Brain microvascular endothelial cell (primary cell): ENCODE results near the gene NDUFAF8.

ENCODE experiments used
- DNase-seq: peaks from one replicate; pipeline ENCODE4 v3.0.0-alpha.2; 2020
- H3K27ac ChIP-seq: fragments of 250-450 bp; sonication (Bioruptor Pico); 2 replicates; pipeline ENCODE4 v1.5.1; 2020; ENCODE audit warnings: mild to moderate bottlenecking, moderate library complexity
- H3K27me3 ChIP-seq: fragments of 250-450 bp; sonication (Bioruptor Pico); replicated peaks from 2 replicates; pipeline ENCODE4 v1.5.1; 2020; ENCODE audit warnings: mild to moderate bottlenecking
- H3K36me3 ChIP-seq: fragments of 250-450 bp; sonication (Bioruptor Pico); replicated peaks from 2 replicates; pipeline ENCODE4 v1.5.1; 2020; ENCODE audit warnings: mild to moderate bottlenecking
- H3K4me3 ChIP-seq: 2 replicates; pipeline ENCODE4 v1.5.1; 2011; ENCODE audit warnings: low read depth, mild to moderate bottlenecking, control low read depth, low read length, moderate library complexity
- CTCF ChIP-seq: IDR thresholded peaks from 2 replicates; pipeline ENCODE4 v1.5.1; 2011; ENCODE audit warnings: low read depth, mild to moderate bottlenecking, moderate library complexity, low read length, control low read depth, inconsistent platforms; ENCODE audit errors: missing control alignments
- in situ Hi-C: cut with HindIII; loops from 2 replicates; pipeline ENCODE4 v1.10.0; 2017; ENCODE audit warnings: low sequenced_read_pairs, low pct_ligation_motif_present

NDUFAF8 gene

DNA sequence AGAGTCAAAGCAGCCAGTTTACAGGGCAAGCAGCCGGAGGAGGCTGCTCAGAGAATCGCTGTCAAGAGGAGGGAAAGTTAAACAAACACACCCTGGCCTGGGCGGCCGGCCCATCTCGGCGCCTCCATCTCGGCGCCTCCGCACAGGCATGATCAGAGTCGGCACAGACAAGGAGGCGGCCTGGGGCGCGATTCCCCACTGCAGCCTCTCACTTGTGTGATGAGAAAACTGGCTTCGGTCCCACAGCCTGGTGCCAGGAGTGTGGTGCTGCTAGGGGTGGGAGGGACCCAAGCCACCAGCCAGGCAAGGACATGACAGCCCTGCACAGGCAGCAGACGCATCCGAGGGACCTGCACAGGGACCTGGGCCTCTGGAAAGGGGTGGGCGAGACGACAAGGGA is 38.3 kb downstream of the NDUFAF8 start:
- Histone ChIP-seq H3K36me3 (peaks cover 50% of the 10 kb centered on the region), H3K4me3 (no peak overlapping the region), H3K27me3 (no peaks in the 10 kb centered on the region), H3K27ac (no peak overlapping the region)
- no peak for DNase-seq
- TF ChIP-seq CTCF, result no peak
- in situ Hi-C loops, result no loop called here

GRCh38 chr17:81277946-81278693 is 39.0 kb downstream of the NDUFAF8 start:
- Histone ChIP-seq H3K36me3 (peaks cover 47% of the 10 kb centered on the region), H3K27me3 (no peaks in the 10 kb centered on the region), H3K27ac (no peak overlapping the region), H3K4me3 (no peak overlapping the region)
- in situ Hi-C loops, result no loop called here
- TF ChIP-seq CTCF, result no peak
- no peak for DNase-seq

- in situ Hi-C loops, result no loop called here
- Histone ChIP-seq H3K4me3 (no peak overlapping the region), H3K27me3 (no peaks in the 10 kb centered on the region), H3K27ac (no peak overlapping the region), H3K36me3 (peaks cover 41% of the 10 kb centered on the region)
- no peak for DNase-seq
- no peak for TF ChIP-seq CTCF
Measured at GRCh38 chr17:81278831-81279230, 39.7 kb downstream of the NDUFAF8 start.

DNA sequence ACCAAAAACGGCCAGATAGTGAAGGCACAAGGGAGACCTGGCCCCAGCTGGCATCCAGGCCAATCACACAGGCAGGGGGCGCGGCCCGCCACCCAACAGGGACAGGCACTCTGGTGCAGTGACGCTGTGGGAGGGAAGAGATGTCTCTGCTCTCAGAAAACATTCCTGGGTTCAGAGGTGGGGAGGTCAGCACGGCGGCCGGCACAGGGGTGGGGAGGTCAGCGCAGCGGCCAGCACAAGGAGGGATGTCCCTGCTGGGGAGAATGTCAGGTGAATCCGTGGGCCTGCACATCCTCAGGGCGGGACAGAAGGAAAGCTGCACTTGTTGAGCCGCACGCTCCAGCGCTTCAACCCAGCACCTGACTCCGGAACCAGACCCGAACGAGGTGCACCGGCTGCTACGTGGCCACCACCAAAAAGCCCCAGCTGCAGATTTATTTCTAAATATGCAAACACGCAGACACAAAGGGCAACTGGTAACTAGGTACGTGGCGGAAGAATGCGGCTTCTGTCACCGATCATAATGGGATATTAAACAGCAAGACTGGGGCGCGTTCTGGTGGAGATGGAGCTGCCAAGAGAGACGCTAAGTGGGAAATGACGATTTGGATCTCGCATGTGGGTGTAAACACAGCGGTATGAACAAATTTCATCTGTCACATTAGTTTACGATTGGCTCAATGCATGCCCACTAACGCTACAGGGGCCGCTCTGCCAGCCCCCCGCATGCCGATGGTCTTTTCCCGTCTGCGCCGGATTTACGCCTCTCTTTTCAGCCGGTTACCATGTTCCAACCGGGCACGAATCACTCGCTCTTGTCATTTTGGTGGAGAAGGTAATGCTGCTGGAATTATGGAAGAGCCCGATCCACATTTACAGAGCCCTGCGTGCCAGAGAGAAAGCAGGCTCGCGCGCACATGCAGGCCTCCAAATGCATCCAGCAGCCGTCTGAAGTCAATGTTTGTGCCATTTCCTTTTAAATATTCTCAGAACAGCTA is 40.5 kb downstream of the NDUFAF8 start:
- no peak for TF ChIP-seq CTCF
- in situ Hi-C loops, result no loop called here
- peaks cover 34% of the 10 kb centered on the region for H3K36me3 ChIP-seq

GRCh38 chr17:81280571-81280970 is 41.5 kb downstream of the NDUFAF8 start:
- no peak for DNase-seq
- H3K4me3 ChIP-seq, result no peak overlapping the region
- peaks cover 33% of the 10 kb centered on the region for H3K36me3 ChIP-seq
- H3K27me3 ChIP-seq, result no peaks in the 10 kb centered on the region
- no peak for TF ChIP-seq CTCF
- H3K27ac ChIP-seq, result no peak overlapping the region
- in situ Hi-C loops, result no loop called here

More for the DNA sequence above, 40.5 kb downstream of the NDUFAF8 start:
- no peak for DNase-seq
- Histone ChIP-seq H3K4me3 (no peak overlapping the region), H3K27ac (no peak overlapping the region), H3K27me3 (no peaks in the 10 kb centered on the region)
